SU-DHL-6 (cell line): ENCODE measurements around the gene CCNDBP1.

Experiments
- H2AFZ ChIP-seq: fragments of 200-600 bp; sonication (generic); 2 replicates; pipeline ENCODE4 v1.6.1; 2014; ENCODE audit warnings: low read depth, mild to moderate bottlenecking, moderate library complexity, mixed read lengths, antibody characterized with exemption, low read length; ENCODE audit not compliant: severe bottlenecking
- H3F3A ChIP-seq: fragments of 200-600 bp; shearing (Covaris generic); 2 replicates; pipeline ENCODE4 v1.6.0; 2016; ENCODE audit warnings: antibody characterized with exemption, mild to moderate bottlenecking; ENCODE audit not compliant: insufficient read depth
- H3K27ac ChIP-seq: fragments of 200-600 bp; sonication (generic); 2 replicates; pipeline ENCODE4 v1.5.1; 2016; ENCODE audit warnings: low read depth, mild to moderate bottlenecking, low read length, moderate library complexity, mixed read lengths
- H3K27me3 ChIP-seq: fragments of 200-600 bp; sonication (generic), shearing (Covaris generic); 2 replicates; pipeline ENCODE4 v1.6.0; 2014; ENCODE audit warnings: mild to moderate bottlenecking, low read length
- H3K36me3 ChIP-seq: fragments of 200-600 bp; sonication (generic); 2 replicates; pipeline ENCODE4 v1.6.1; 2014; ENCODE audit warnings: mild to moderate bottlenecking, low read length, mixed read lengths
- H3K4me2 ChIP-seq: fragments of 300-600, 200-600 bp; shearing (Covaris generic), sonication (generic); 2 replicates; pipeline ENCODE4 v1.6.0; 2014; ENCODE audit warnings: low read length, low read depth, mild to moderate bottlenecking; ENCODE audit not compliant: poor library complexity, severe bottlenecking
- H3K4me3 ChIP-seq: fragments of 200-600 bp; sonication (generic); 2 replicates; pipeline ENCODE4 v1.5.1; 2014; ENCODE audit warnings: antibody characterized with exemption, low read length, mild to moderate bottlenecking, mixed read lengths; ENCODE audit not compliant: insufficient read depth, poor library complexity, severe bottlenecking
- H3K79me2 ChIP-seq: fragments of 200-600 bp; sonication (generic); 2 replicates; pipeline ENCODE4 v1.6.1; 2014; ENCODE audit warnings: mild to moderate bottlenecking, low read length, moderate library complexity; ENCODE audit not compliant: insufficient read depth
- H3K9ac ChIP-seq: fragments of 200-600 bp; sonication (generic); 2 replicates; pipeline ENCODE4 v1.7.0; 2014; ENCODE audit warnings: mild to moderate bottlenecking, low read length
- H3K9me2 ChIP-seq: fragments of 200-600 bp; sonication (generic); replicated peaks from 2 replicates; pipeline ENCODE4 v1.6.1; 2014; ENCODE audit warnings: low read length; ENCODE audit not compliant: insufficient read depth
- H3K9me3 ChIP-seq: fragments of 200-600 bp; sonication (generic); 2 replicates; pipeline ENCODE4 v1.6.1; 2014; ENCODE audit warnings: low read length, mixed read lengths; ENCODE audit not compliant: insufficient read depth
- H4K20me1 ChIP-seq: fragments of 200-600 bp; sonication (generic); 2 replicates; pipeline ENCODE4 v1.6.1; 2014; ENCODE audit warnings: low read depth, mild to moderate bottlenecking, antibody characterized with exemption, low read length, moderate library complexity, mixed read lengths
- CTCF ChIP-seq: fragments of 200-600 bp; sonication (generic); IDR thresholded peaks from one replicate; pipeline ENCODE4 v1.5.1; 2017; ENCODE audit warnings: antibody characterized with exemption, mild to moderate bottlenecking, low read length, moderate library complexity; ENCODE audit not compliant: insufficient read depth, poor library complexity, severe bottlenecking
- EZH2phosphoT487 ChIP-seq: fragments of 200-600 bp; sonication (generic), shearing (Covaris generic); conservative IDR thresholded peaks from 2 replicates; pipeline ENCODE4 v1.6.1; 2018; ENCODE audit warnings: mild to moderate bottlenecking, antibody characterized with exemption, low read length, moderate library complexity, mixed read lengths

The CCNDBP1 gene

GRCh38 chr15:43243020-43243645, 57.9 kb downstream of the CCNDBP1 start:
- Histone ChIP-seq H3K9me2 (no peaks in the 10 kb centered on the region), H3K4me3 (no peak overlapping the region), H2AFZ (no peak overlapping the region), H3K9me3 (no peaks in the 10 kb centered on the region), H3F3A (no peaks in the 10 kb centered on the region), H3K79me2 (no peaks in the 10 kb centered on the region), H4K20me1 (no peaks in the 10 kb centered on the region), H3K36me3 (no peaks in the 10 kb centered on the region), H3K9ac (no peak overlapping the region), H3K27ac (no peak overlapping the region), H3K27me3 (no peaks in the 10 kb centered on the region), H3K4me2 (no peak overlapping the region)
- no peak for TF ChIP-seq CTCF
- TF ChIP-seq EZH2phosphoT487, result no peak

GRCh38 chr15:43244092-43244491, 58.9 kb downstream of the CCNDBP1 start:
- Histone ChIP-seq H3K36me3 (no peaks in the 10 kb centered on the region), H3F3A (no peaks in the 10 kb centered on the region), H3K79me2 (no peaks in the 10 kb centered on the region), H3K9me3 (no peaks in the 10 kb centered on the region), H3K9ac (no peak overlapping the region), H3K4me3 (no peak overlapping the region), H3K27me3 (no peaks in the 10 kb centered on the region), H2AFZ (no peak overlapping the region), H4K20me1 (no peaks in the 10 kb centered on the region), H3K4me2 (no peak overlapping the region), H3K27ac (no peak overlapping the region), H3K9me2 (no peaks in the 10 kb centered on the region)
- TF ChIP-seq EZH2phosphoT487, result no peak

GRCh38 chr15:43246261-43246774, 61.1 kb downstream of the CCNDBP1 start:
- no peak overlapping the region for H3K9ac ChIP-seq
- no peak overlapping the region for H3K27ac ChIP-seq
- H3K4me3 ChIP-seq, result no peak overlapping the region
- H2AFZ ChIP-seq, result no peak overlapping the region
- H3K4me2 ChIP-seq, result no peak overlapping the region
- no peaks in the 10 kb centered on the region for H3K27me3 ChIP-seq
- H3K9me3 ChIP-seq, result no peaks in the 10 kb centered on the region
- H3K9me2 ChIP-seq, result no peaks in the 10 kb centered on the region
- TF ChIP-seq EZH2phosphoT487 (no peak), CTCF (no peak)
- no peaks in the 10 kb centered on the region for H3K36me3 ChIP-seq
- H4K20me1 ChIP-seq, result no peaks in the 10 kb centered on the region
- no peaks in the 10 kb centered on the region for H3F3A ChIP-seq
- H3K79me2 ChIP-seq, result no peaks in the 10 kb centered on the region
